Measurements from ENCODE around the gene SMAD1. TPM values are rescaled to one million over a fixed set of nuclear protein-coding genes. Genes with fewer than 3 reads are reported as not detected.
"Not testable (repeated sequence)": the region's sequence is repeated elsewhere in the genome, so short reads cannot be mapped to it uniquely, and the experiment has no call there.

Gene SMAD1
- total RNA-seq, 1 donor from 2014 or later: 61.3 TPM

GRCh38 chr4:145557720-145558119 is 76.1 kb downstream of the SMAD1 start:
- peak; percentile 68 for DNase-seq (ENCODE audit: low read depth)

- DNase-seq (ENCODE audit: low read depth): peak; percentile 22
Observed at GRCh38 chr4:145563293-145563985, 81.8 kb downstream of the SMAD1 start.

- no peak for DNase-seq (ENCODE audit: low read depth)
Observed at GRCh38 chr4:145564540-145564939, 82.9 kb downstream of the SMAD1 start.

GRCh38 chr4:145565328-145565727 is 83.7 kb downstream of the SMAD1 start:
- DNase-seq (ENCODE audit: low read depth): peak; percentile 31

- no peak for DNase-seq (ENCODE audit: low read depth)
Observed at GRCh38 chr4:145566086-145566708, 84.5 kb downstream of the SMAD1 start.

GRCh38 chr4:145566768-145567167 is 85.1 kb downstream of the SMAD1 start:
- no peak for DNase-seq (ENCODE audit: low read depth)

GRCh38 chr4:145567516-145567915 is 85.9 kb downstream of the SMAD1 start:
- no peak for DNase-seq (ENCODE audit: low read depth)

GRCh38 chr4:145574546-145574945 is 92.9 kb downstream of the SMAD1 start:
- not testable (repeated sequence) for DNase-seq (ENCODE audit: low read depth)

- peak; percentile 16 for DNase-seq (ENCODE audit: low read depth)
Observed at GRCh38 chr4:145580906-145581305, 99.3 kb downstream of the SMAD1 start.

- no peak for DNase-seq (ENCODE audit: low read depth)
Observed at GRCh38 chr4:145583191-145584055, 101.8 kb downstream of the SMAD1 start.

- DNase-seq (ENCODE audit: low read depth): no peak
Observed at GRCh38 chr4:145587088-145587754, 105.6 kb downstream of the SMAD1 start.

- not testable (repeated sequence) for DNase-seq (ENCODE audit: low read depth)
Observed at GRCh38 chr4:145589381-145589780, 107.7 kb downstream of the SMAD1 start.

- DNase-seq (ENCODE audit: low read depth): no peak
Observed at GRCh38 chr4:145589916-145590702, 108.5 kb downstream of the SMAD1 start.

- no peak for DNase-seq (ENCODE audit: low read depth)
Observed at GRCh38 chr4:145602129-145602760, 120.6 kb downstream of the SMAD1 start.

GRCh38 chr4:145605941-145606340 is 124.3 kb downstream of the SMAD1 start:
- no peak for DNase-seq (ENCODE audit: low read depth)

Other genes with a start within 250 kb of the SMAD1 start
- 4.7 and 9.5 TPM in 2 replicates for gene MMAA, start 137.5 kb downstream of the SMAD1 start, total RNA-seq
- not detected in 2 replicates for gene C4orf51, start 198.3 kb downstream of the SMAD1 start, total RNA-seq

Measured in myocyte (in vitro differentiated cells).